B cell (primary cell): ENCODE data around the gene TMEM98. TPM values are rescaled to one million over a fixed set of nuclear protein-coding genes. Genes with fewer than 3 reads are reported as not detected.
"Not testable (repeated sequence)": the region's sequence is repeated elsewhere in the genome, so short reads cannot be mapped to it uniquely, and the experiment has no call there.

Experiments
- ATAC-seq: fragments of 200-7000 bp; cut with Tn5 transposase; one replicate; pipeline ENCODE4 v1.10.0; 2021; ENCODE audit warnings: low read depth, mild to moderate bottlenecking, moderate number of reproducible peaks, moderate library complexity
- CTCF ChIA-PET: fragments of 350-600 bp; sonication (Branson Sonifier 250); formaldehyde crosslinking; loops from one replicate; lab custom pipeline; 2021; ENCODE audit warnings: antibody characterized with exemption, inconsistent platforms; lab: Charles Lee
- POLR2A ChIA-PET: fragments of 350-600 bp; sonication (Branson Sonifier 250); formaldehyde crosslinking; loops from one replicate; lab custom pipeline; 2021; ENCODE audit warnings: antibody characterized with exemption; lab: Charles Lee
- DNase-seq: peaks from one replicate; pipeline ENCODE4 v3.0.0; 2013
- H2AFZ ChIP-seq: 2 replicates; pipeline ENCODE4 v1.6.1; 2012; ENCODE audit warnings: mild to moderate bottlenecking, low read depth, low read length; ENCODE audit not compliant: insufficient read depth, poor library complexity, severe bottlenecking
- H3K27ac ChIP-seq, 2 donors: 1 replicate in 1 of 2; 2 replicates in 1 of 2; pipeline ENCODE4 v1.5.1; 2012 to 2013; ENCODE audit warnings: low read length in 2 of 2, mild to moderate bottlenecking in 2 of 2, moderate library complexity in 1 of 2
- H3K27me3 ChIP-seq, 4 experiments: fragments of 200-600 bp in 1 of 4; sonication (generic) in 1 of 4; replicated peaks in 1 of 4; 1 replicate in 2 of 4; 2 replicates in 2 of 4; pipeline versions ENCODE4 v1.6.1 to v1.7.0; 2013 to 2016; ENCODE audit warnings: low read length in 3 of 4, mild to moderate bottlenecking in 2 of 4, mixed read lengths in 1 of 4, moderate library complexity in 1 of 4; ENCODE audit not compliant: insufficient read depth in 4 of 4, control insufficient read depth in 3 of 4; ENCODE audit errors: control extremely low read depth in 1 of 4
- H3K36me3 ChIP-seq, 2 experiments: replicated peaks in 1 of 2; 1 replicate in 1 of 2; 2 replicates in 1 of 2; pipeline versions ENCODE4 v1.6.1 to v1.7.1; 2013; ENCODE audit warnings: low read length in 1 of 2; ENCODE audit not compliant: insufficient read depth in 2 of 2, control insufficient read depth in 1 of 2; ENCODE audit errors: control extremely low read depth in 1 of 2, extremely low read depth in 1 of 2
- H3K4me1 ChIP-seq, 2 donors: fragments of 200-600 bp in 1 of 2; sonication (generic) in 1 of 2; 1 replicate in 1 of 2; 2 replicates in 1 of 2; pipeline versions ENCODE4 v1.5.1 to v1.6.1; 2013 to 2017; ENCODE audit warnings: low read length in 2 of 2; ENCODE audit not compliant: control insufficient read depth in 2 of 2, insufficient read depth in 2 of 2
- H3K4me2 ChIP-seq: replicated peaks from 2 replicates; pipeline ENCODE3; 2012; ENCODE audit warnings: mild to moderate bottlenecking, low read depth, low read length; ENCODE audit not compliant: poor library complexity, severe bottlenecking
- H3K4me3 ChIP-seq, 5 experiments: fragments of 200-600 bp in 1 of 5; sonication (generic) in 1 of 5; 1 replicate in 3 of 5; 2 replicates in 2 of 5; pipeline versions ENCODE4 v1.5.1 to v1.7.0; 2011 to 2016; ENCODE audit warnings: low read length in 4 of 5, mild to moderate bottlenecking in 4 of 5, low read depth in 2 of 5, control low read depth in 1 of 5, moderate library complexity in 1 of 5; ENCODE audit not compliant: insufficient read depth in 1 of 5; ENCODE audit errors: control extremely low read depth in 1 of 5, extremely low read depth in 1 of 5
- H3K79me2 ChIP-seq: fragments of 200-600 bp; sonication (generic); one replicate; pipeline ENCODE4 v1.6.0; 2016; ENCODE audit warnings: low read length; ENCODE audit not compliant: control insufficient read depth, insufficient read depth
- H3K9ac ChIP-seq: fragments of 200-600 bp; sonication (generic); 2 replicates; pipeline ENCODE4 v1.6.1; 2017; ENCODE audit warnings: mild to moderate bottlenecking, low read length, moderate library complexity
- H3K9me3 ChIP-seq, 3 donors: one replicate each; pipeline versions ENCODE4 v1.6.1 to v1.7.1; 2013; ENCODE audit warnings: low read length in 2 of 3; ENCODE audit not compliant: control insufficient read depth in 2 of 3, insufficient read depth in 1 of 3; ENCODE audit errors: control extremely low read depth in 1 of 3
- H4K20me1 ChIP-seq: 2 replicates; pipeline ENCODE4 v1.6.0; 2012; ENCODE audit warnings: mild to moderate bottlenecking, low read length; ENCODE audit not compliant: insufficient read depth, control insufficient read depth, poor library complexity, severe bottlenecking
- H3K27ac Mint-ChIP-seq: one replicate; pipeline ENCODE4 v1.8.0; 2021; ENCODE audit warnings: mixed read lengths
- H3K27me3 Mint-ChIP-seq: one replicate; pipeline ENCODE4 v1.8.0; 2021; ENCODE audit warnings: mixed read lengths
- H3K4me1 Mint-ChIP-seq: one replicate; pipeline ENCODE4 v1.8.0; 2021; ENCODE audit warnings: mixed read lengths
- H3K4me3 Mint-ChIP-seq: one replicate; pipeline ENCODE4 v1.8.0; 2021; ENCODE audit warnings: mixed read lengths
- H3K9me3 Mint-ChIP-seq: one replicate; pipeline ENCODE4 v1.8.0; 2022; ENCODE audit warnings: mixed read lengths; ENCODE audit not compliant: insufficient read depth
- EZH2 ChIP-seq: IDR thresholded peaks from 2 replicates; pipeline ENCODE4 v1.6.1; 2012; ENCODE audit warnings: borderline replicate concordance, low read depth, mild to moderate bottlenecking, moderate library complexity, low read length; ENCODE audit not compliant: insufficient read depth, poor library complexity, severe bottlenecking
- WGBS: methylation state at CpG from one replicate; pipeline ENCODE4 v1.1.5; 2013; ENCODE audit warnings: missing lambda C conversion rate; ENCODE audit not compliant: insufficient coverage; 5-methylcytosine and 5-hydroxymethylcytosine counted together
- intact Hi-C: fragments of 100-400 bp; cut with micrococcal nuclease; formaldehyde crosslinking; loops from one replicate; pipeline ENCODE4 v1.10.0; 2022
- polyA plus RNA-seq: library from polyadenylated mRNA; depleted of rRNA; stranded (reverse); fragments of >200 nt; gene quantifications from 2 replicates; pipeline ENCODE4 v1.2.3, GENCODE V29; 2012
- total RNA-seq, 2 donors: library from RNA; stranded (reverse); fragments of 120-200 nt in 1 of 2; gene quantifications; 1 replicate in 1 of 2; 2 replicates in 1 of 2; pipeline versions ENCODE4 v1.2.3 to v1.2.4, GENCODE V29; 2013 to 2022
- TF ChIP-seq, protein P1 (sequence below): fragments of 200-600 bp; IDR thresholded peaks from one replicate; pipeline ENCODE4 v1.8.0; 2022; ENCODE audit warnings: antibody characterized with exemption, mild to moderate bottlenecking

Gene TMEM98
- total and polyA plus RNA-seq, 2 donors (not counting 1 experiment from before 2014, with no cell fraction given), result not detected

DNA sequence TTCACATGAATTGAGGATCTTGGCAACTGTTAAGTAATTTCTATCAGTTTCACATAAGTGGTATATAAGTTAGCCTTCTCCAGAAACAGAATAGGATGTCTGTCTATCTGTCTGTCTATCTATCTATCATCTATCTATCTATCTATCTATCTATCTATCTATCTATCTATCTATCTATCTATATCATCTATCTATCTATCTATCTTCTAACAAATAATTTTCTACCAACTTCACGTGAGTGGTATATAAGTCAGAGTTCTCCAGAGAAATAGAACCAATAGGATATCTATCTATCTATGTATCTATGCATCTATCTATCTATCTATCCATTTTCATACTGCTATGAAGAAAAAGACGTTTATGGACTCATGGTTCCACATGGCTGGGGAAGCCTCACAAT, 52.3 kb downstream of the TMEM98 start:
- Histone ChIP-seq H3K4me2 (no peak overlapping the region), H3K27ac (no peak overlapping the region), H3K9me3 (peaks cover 0 to 17% (median 7%) of the 10 kb centered on the region in 3 donors), H4K20me1 (no peaks in the 10 kb centered on the region), H3K9ac (no peak overlapping the region), H3K4me1 (no peaks in the 10 kb centered on the region), H3K79me2 (no peaks in the 10 kb centered on the region), H3K4me3 (no peak overlapping the region), H3K36me3 (no peaks in the 10 kb centered on the region), H2AFZ (no peak overlapping the region), H3K27me3 (peaks cover 0 to 7% (median 0%) of the 10 kb centered on the region in 4 experiments)
- TF ChIP-seq, protein P1, sequence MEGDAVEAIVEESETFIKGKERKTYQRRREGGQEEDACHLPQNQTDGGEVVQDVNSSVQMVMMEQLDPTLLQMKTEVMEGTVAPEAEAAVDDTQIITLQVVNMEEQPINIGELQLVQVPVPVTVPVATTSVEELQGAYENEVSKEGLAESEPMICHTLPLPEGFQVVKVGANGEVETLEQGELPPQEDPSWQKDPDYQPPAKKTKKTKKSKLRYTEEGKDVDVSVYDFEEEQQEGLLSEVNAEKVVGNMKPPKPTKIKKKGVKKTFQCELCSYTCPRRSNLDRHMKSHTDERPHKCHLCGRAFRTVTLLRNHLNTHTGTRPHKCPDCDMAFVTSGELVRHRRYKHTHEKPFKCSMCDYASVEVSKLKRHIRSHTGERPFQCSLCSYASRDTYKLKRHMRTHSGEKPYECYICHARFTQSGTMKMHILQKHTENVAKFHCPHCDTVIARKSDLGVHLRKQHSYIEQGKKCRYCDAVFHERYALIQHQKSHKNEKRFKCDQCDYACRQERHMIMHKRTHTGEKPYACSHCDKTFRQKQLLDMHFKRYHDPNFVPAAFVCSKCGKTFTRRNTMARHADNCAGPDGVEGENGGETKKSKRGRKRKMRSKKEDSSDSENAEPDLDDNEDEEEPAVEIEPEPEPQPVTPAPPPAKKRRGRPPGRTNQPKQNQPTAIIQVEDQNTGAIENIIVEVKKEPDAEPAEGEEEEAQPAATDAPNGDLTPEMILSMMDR, result no peak
- no peak for TF ChIP-seq EZH2
- no CpG with 5 or more reads among the region's 2 CpGs for WGBS
- intact Hi-C loops, result no loop called here
- no peak overlapping the region for H3K27ac Mint-ChIP-seq
- no peaks in the 10 kb centered on the region for H3K9me3 Mint-ChIP-seq
- no peak overlapping the region for H3K4me3 Mint-ChIP-seq
- no peak for ATAC-seq
- H3K27me3 Mint-ChIP-seq, result peaks cover 16% of the 10 kb centered on the region
- DNase-seq, result no peak
- CTCF ChIA-PET, result no interaction called here
- POLR2A ChIA-PET, result no interaction called here
- no peaks in the 10 kb centered on the region for H3K4me1 Mint-ChIP-seq

DNA sequence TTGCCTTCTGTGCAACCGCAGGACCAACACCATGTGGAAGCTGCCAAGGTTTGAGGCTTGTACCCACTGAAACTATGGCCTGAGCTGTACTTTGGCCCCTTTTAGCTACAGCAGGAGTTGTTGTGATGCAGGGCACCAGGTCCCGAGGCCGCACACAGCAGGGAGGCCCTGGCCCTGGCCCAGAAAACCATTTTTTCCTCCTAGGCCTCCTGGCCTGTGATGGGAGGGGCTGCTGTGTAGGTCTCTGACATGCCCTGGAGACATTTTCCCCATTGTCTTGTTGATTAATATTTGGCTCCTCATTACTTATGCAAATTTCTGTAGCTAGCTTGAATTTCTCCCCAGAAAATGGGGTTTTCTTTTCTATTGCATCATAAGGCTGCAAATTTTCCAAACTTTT, 53.7 kb downstream of the TMEM98 start:
- H3K27me3 ChIP-seq, H2AFZ ChIP-seq, H3K9me3 Mint-ChIP-seq, H3K4me1 Mint-ChIP-seq, H3K4me3 ChIP-seq, intact Hi-C loops, DNase-seq, H3K4me3 Mint-ChIP-seq, H4K20me1 ChIP-seq, H3K27ac Mint-ChIP-seq, POLR2A ChIA-PET, H3K27ac ChIP-seq, ATAC-seq, H3K36me3 ChIP-seq, H3K4me2 ChIP-seq, CTCF ChIA-PET, H3K79me2 ChIP-seq, H3K4me1 ChIP-seq, H3K9ac ChIP-seq: not testable (repeated sequence)
- H3K9me3 ChIP-seq, result peaks cover 0 to 21% (median 7%) of the 10 kb centered on the region in 3 donors
- peaks cover 16% of the 10 kb centered on the region for H3K27me3 Mint-ChIP-seq
- 90% methylated on average over 2 of the region's 3 CpGs for whole genome bisulfite sequencing
